HEK293T (cell line): ENCODE measurements around the gene TXNDC8.
"Not testable (repeated sequence)": the region's sequence is repeated elsewhere in the genome, so short reads cannot be mapped to it uniquely, and the experiment has no call there.

ENCODE experiments used
- FOXA1 ChIP-seq: fragments of 450-650 bp; IDR thresholded peaks from 2 replicates; pipeline ENCODE4 v1.6.1; 2016; ENCODE audit warnings: mild to moderate bottlenecking
- SP1 ChIP-seq: fragments of 450-650 bp; IDR thresholded peaks from 2 replicates; pipeline ENCODE4 v1.6.1; 2017
- TARDBP ChIP-seq: fragments of 450-650 bp; IDR thresholded peaks from 2 replicates; pipeline ENCODE4 v1.6.1; 2016

GRCh38 chr9:110358992-110359391 is 21.3 kb upstream of the TXNDC8 start:
- not testable (repeated sequence) for TF ChIP-seq FOXA1, TARDBP, SP1
